KOPT-K1 (cell line): ENCODE measurements around the gene FBH1.
A peak's percentile ranks its signal among the peaks of the same experiment; 100 is the strongest.
"Not testable (repeated sequence)": the region's sequence is repeated elsewhere in the genome, so short reads cannot be mapped to it uniquely, and the experiment has no call there.

Experiments
- H3K27ac ChIP-seq: fragments of 200-600 bp; sonication (generic); 2 replicates; pipeline ENCODE4 v1.5.1; 2016; ENCODE audit warnings: antibody characterized with exemption, mild to moderate bottlenecking, low read depth, low read length; ENCODE audit not compliant: poor library complexity, severe bottlenecking
- H3K36me3 ChIP-seq: fragments of 200-600 bp; sonication (generic); 2 replicates; pipeline ENCODE4 v1.5.1; 2017; ENCODE audit warnings: antibody characterized with exemption, mild to moderate bottlenecking, low read length, moderate library complexity; ENCODE audit not compliant: insufficient read depth
- H3K9me3 ChIP-seq: fragments of 200-600 bp; sonication (generic); 2 replicates; pipeline ENCODE4 v1.5.1; 2017; ENCODE audit warnings: antibody characterized with exemption, low read length, mild to moderate bottlenecking; ENCODE audit not compliant: insufficient read depth, poor library complexity, severe bottlenecking

The FBH1 gene

DNA sequence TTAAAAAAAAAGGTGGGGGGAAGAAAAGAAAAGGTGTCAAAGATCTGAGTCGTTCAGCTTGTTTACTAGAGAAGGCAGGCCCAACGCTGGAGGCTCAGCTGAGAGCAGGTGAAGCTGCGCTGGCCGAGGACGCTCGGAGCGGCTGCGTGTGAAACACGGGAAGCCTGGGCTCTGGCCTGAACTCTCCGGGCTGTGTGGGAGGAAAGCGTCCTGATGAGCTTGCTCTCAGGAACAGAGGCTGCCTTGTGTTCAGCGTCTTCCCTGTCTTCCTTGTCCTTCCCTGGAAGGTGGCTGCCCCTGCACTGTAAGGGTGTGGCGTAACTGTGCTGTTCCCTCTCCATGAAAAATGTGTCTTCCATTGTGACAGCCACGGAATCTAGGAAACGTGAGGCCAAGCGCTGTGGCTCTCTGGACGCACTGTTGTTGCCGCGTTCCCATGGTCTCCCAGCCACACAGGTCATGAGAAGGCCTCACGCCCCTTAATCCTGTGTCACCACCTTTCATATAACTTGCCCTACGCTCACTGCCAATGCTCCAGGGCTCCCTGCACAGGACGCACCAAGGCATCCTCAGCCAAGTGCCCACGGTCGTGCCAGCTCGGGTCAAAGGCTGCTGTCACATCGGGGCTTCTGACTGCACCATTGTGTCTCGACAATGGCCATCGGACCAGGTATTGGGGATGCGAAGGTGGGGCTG, 71.5 kb downstream of the FBH1 start:
- H3K9me3 ChIP-seq, result no peaks in the 10 kb centered on the region
- H3K36me3 ChIP-seq, result peaks cover 15% of the 10 kb centered on the region; the same call in 1 of the 2 replicates

DNA sequence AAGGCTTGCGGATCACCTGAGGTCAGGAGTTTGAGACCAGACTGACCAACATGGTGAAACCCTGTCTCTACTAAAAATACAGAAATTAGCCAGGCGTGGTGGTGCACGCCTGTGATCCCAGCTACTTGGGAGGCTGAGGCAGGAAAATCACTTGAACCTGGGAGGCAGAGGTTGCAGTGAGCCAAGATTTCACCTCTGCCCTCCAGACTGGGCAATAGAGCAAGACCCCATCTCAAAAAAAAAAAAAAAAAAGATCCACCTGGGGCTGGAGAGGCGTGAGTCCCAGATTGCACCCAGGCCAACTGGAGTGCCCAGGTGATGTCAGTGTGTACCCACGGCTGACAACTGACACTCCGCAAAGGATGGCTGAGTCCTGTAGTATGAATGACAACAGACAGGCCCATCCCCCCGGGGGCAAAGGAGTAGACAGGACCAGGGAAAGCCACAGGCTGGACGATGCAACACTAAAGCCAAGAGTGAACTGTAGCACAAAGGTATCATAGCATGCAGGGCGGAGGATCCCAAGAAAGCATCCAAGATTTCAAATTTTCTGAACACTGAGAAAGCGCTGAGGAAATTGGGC, 72.4 kb downstream of the FBH1 start:
- not testable (repeated sequence) for H3K9me3 ChIP-seq

More for the DNA sequence above, 71.5 kb downstream of the FBH1 start:
- no peak overlapping the region for H3K27ac ChIP-seq

DNA sequence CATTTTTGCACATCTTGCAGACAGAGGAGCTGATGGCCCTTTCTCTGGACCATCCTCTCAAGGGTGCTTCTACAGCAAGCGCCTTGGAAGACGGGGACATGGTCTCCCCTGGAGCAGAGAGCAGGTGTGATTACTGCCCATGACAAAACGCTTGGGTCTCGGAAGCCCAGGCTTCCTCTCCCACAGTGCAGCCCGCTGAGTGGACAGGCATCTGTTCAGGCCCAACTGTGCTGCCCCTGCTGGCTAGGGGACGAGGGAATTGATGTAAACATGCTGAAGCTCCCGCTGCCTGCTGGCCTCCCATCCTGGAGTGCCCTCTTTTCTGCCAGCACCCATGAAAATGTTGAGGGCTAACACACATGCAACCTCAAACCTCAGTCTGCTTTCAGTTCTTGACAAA, 73.0 kb downstream of the FBH1 start:
- no peaks in the 10 kb centered on the region for H3K9me3 ChIP-seq
- H3K27ac ChIP-seq, result no peak overlapping the region
- H3K36me3 ChIP-seq, result peaks cover 15% of the 10 kb centered on the region; the same call in 1 of the 2 replicates

More for the DNA sequence above, 72.4 kb downstream of the FBH1 start:
- not testable (repeated sequence) for H3K27ac ChIP-seq
- H3K36me3 ChIP-seq, result peaks cover 15% of the 10 kb centered on the region; the same call in 1 of the 2 replicates

DNA sequence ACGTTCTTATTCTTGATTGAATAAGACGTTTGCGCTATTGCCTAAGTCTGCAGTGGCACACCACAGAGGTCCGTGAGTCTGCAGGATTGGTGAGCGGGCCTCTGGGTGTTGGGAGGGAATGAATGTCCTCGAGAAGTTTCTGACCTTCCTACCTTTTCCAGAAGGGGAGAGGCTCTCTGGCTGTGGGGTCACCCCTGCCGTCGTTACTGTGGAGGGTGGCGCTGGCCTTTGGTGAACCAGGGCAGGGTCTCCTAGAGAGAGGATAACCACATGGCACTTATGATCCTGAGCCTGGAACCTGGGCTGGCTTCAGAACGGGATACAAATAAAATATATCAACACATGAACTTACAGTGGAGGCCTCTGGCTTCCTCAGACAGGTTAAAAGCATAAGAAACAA, 73.5 kb downstream of the FBH1 start:
- Histone ChIP-seq H3K9me3 (no peaks in the 10 kb centered on the region), H3K27ac (no peak overlapping the region), H3K36me3 (peaks cover 15% of the 10 kb centered on the region; the same call in 1 of the 2 replicates)

DNA sequence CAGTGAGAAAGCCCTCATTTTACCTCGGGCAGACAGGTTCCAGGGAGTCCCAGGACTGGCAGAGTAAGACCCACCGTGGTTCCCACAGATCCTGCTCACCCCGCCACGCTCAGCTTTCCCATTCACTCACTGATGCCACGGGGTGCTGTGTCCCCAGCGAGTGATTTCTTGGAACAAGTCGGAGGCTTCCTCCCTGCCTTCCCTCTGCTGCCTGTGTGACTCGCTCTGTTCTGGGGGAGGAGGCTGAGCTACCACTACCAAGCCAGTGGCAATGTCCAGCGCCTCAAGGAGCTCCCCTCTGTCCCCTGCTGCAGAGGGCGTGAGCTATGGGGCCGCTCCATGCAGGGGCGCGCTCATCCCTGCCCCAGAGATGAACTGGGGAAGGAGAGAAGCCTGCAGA, 74.7 kb downstream of the FBH1 start:
- Histone ChIP-seq H3K27ac (no peak overlapping the region), H3K36me3 (peaks cover 8% of the 10 kb centered on the region; the same call in 1 of the 2 replicates), H3K9me3 (no peaks in the 10 kb centered on the region)

DNA sequence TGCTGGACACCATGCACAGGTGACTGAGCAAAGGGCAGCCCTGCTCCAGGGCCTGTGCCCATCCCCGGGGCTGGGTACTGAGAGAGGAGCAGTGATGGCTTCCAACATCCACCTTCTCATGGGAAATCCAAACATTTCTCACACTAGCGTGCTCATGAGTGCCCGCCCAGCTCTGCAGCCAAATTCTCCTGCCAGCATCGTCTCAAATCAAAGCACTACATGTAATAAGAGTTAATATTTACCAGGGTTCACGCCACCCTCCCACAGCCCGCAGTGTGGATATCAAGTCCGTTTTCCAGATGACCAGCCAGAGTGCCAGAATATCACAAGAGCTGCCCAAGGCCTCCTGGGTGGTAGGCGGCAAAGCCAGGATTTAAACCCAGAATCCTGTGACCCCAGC, 75.2 kb downstream of the FBH1 start:
- no peak overlapping the region for H3K27ac ChIP-seq
- H3K9me3 ChIP-seq, result no peaks in the 10 kb centered on the region
- H3K36me3 ChIP-seq, result peaks cover 4% of the 10 kb centered on the region; the same call in 1 of the 2 replicates

DNA sequence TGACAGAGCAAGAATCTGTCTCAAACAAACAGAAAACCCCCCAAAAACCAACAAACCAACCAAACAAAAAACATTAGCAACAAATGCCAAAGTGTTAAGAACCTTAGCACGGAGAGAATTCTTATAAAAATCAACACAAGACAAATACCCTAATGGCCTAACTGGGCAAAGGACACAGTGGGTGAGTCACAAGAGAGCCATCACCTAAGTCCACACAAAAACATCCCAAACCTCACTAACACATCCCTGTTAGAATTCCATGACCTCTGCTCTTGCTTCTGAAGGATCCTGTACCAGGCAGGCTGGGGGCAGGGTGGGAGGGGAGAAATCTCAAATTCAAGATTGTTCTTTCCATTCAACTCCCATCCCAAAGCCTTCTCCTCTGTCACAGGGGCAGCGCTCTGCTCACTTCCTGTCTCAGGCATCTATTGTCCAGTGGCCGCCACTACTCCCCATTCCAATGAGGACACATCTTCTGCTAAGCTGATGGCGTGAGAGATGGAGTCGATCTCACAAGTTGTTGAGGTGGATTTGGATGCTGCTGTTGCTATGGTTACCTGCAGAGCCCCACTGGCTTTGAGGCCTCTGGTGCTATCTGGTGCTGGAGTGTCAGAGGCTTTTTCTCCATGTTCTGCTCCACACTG, 78.1 kb downstream of the FBH1 start:
- H3K9me3 ChIP-seq, result no peaks in the 10 kb centered on the region
- no peak overlapping the region for H3K27ac ChIP-seq
- no peaks in the 10 kb centered on the region for H3K36me3 ChIP-seq

DNA sequence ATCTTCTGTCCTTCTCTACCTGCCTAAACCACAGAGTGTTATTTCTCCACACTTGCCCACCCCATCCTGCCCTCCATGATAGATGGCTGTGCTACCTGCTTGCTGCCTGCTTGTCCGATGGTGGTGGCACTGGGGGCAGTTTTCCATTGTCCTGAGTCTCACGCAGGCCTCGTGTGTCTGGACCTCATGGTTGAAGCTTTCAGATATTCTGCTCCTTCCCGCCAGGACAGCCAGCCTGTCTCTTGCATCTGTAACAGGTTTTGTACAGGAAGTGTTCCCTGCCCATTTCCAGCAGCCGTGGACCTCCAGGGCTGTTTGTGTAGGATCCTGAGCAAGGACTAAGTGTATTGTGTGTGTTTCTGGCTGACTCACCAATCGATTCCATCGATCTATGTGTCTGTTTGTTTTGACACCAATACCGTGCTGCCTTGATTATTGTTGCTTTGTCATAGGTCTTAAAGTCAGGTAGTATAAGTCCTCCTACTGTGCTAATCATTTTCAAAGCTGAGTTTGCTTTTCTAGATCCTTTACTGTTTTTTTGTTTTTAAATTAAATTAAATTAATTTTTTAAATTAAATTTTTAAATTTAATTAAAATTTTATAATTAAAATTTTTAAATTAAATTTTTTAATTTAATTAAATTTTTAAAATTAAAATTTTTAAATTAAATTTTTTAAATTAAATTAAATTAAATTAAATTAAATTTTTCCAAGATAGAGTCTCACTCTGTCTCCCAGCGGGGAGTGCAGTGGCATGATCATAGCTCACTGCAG, 78.8 kb downstream of the FBH1 start:
- Histone ChIP-seq H3K9me3 (no peaks in the 10 kb centered on the region), H3K36me3 (no peaks in the 10 kb centered on the region), H3K27ac (no peak overlapping the region)

DNA sequence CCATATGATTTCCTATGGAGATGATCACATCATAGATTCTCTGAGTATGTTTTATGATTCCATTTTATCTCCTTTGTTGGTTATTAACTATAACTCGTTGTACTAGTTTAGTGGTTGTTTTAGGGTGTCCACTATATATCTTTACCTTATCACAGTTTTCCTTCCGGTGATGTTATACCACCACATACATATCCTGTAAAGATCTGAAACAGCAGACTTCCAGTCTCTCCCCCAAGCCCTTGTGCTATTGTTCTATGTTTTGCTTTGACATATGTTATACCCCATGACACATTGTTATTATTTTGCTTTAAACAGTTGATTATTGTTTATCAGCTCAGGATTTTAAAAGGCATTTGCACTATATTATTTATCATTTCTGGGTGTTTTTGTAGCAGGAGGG, 80.0 kb downstream of the FBH1 start:
- Histone ChIP-seq H3K27ac (no peak overlapping the region), H3K36me3 (no peaks in the 10 kb centered on the region), H3K9me3 (no peaks in the 10 kb centered on the region)

DNA sequence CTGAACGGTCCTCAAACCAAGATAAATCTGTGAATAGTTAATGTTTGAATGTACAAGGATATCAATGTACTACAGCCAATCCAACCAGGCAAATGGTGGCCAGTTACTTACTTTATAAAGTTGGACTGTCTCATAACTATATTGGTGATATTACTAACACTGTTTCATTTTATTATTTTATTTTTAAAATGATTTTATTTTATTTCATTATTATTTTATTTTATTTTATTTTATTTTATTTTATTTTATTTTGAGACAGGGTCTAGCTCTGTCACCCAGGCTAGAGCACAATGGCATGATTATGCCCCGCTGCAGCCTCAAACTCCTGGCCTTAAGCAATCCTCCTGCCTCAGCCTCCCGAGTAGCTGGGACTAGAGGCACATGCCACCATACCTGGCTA, 80.5 kb downstream of the FBH1 start:
- Histone ChIP-seq H3K36me3 (no peaks in the 10 kb centered on the region), H3K9me3 (no peaks in the 10 kb centered on the region), H3K27ac (no peak overlapping the region)

DNA sequence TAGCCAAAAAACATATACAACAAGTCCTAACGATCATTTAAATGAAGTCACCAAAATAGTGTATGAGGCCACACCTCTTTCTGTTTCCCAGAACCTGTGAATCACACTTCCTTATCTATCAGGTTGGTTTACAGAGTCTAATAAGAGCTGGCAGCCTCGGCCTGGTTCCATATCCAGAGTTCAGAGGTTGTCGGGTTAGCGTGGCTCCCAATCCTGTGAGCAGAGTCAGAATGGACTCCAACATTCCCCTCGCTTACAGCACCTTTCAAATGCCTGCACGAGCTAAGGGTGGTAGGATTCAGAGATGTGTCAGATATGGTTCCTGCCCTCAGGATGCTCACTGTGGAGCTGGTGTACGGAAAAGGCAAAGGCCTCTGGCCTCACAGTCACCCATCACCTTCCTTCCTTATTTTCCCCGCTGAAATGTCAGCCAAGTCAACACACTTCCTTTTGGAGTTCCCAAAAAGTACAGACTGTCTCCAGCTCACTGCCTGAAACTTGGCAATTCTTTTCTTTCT, 81.3 kb downstream of the FBH1 start:
- Histone ChIP-seq H3K36me3 (no peaks in the 10 kb centered on the region), H3K9me3 (no peaks in the 10 kb centered on the region), H3K27ac (no peak overlapping the region)

DNA sequence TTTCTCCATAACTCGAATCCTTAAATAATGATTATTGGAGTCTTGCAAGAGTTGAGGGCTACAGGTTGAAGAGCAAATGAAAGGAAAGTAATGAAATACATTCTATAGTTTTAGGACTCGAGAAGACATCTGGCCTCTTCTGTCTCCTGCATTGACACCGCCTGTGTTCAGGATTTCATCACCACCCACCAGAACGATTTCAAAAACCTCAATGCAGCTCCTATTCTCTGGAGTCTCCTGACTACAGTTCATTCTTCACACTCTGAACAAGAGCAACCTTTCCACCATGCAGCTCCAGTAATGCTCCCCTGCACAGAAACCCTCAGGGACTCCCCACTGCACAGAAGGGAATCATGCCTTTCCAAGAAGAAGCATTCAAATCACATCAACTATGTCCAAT, 81.8 kb downstream of the FBH1 start:
- Histone ChIP-seq H3K27ac (no peak overlapping the region), H3K36me3 (no peaks in the 10 kb centered on the region)

DNA sequence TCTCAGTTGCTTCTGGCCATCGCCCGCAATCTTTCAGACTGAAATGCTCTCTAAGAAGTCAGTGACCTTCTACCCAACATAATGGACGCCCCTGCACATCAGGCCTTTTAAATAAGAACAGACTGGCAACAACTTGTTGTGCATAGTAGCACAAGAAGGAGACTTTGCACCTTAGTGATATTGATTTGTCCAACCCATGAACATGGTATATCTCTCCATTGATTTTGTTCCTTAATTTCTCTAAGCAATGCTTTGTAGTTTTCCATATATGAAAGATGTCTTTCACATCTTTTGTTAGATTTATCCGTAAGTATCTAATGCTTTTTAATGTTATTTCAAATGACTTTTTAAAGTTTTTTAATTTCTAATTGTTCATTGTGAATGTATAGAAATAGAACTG, 83.0 kb downstream of the FBH1 start:
- Histone ChIP-seq H3K9me3 (no peaks in the 10 kb centered on the region), H3K27ac (no peak overlapping the region), H3K36me3 (no peaks in the 10 kb centered on the region)

More for the DNA sequence above, 81.8 kb downstream of the FBH1 start:
- H3K9me3 ChIP-seq, result no peaks in the 10 kb centered on the region

DNA sequence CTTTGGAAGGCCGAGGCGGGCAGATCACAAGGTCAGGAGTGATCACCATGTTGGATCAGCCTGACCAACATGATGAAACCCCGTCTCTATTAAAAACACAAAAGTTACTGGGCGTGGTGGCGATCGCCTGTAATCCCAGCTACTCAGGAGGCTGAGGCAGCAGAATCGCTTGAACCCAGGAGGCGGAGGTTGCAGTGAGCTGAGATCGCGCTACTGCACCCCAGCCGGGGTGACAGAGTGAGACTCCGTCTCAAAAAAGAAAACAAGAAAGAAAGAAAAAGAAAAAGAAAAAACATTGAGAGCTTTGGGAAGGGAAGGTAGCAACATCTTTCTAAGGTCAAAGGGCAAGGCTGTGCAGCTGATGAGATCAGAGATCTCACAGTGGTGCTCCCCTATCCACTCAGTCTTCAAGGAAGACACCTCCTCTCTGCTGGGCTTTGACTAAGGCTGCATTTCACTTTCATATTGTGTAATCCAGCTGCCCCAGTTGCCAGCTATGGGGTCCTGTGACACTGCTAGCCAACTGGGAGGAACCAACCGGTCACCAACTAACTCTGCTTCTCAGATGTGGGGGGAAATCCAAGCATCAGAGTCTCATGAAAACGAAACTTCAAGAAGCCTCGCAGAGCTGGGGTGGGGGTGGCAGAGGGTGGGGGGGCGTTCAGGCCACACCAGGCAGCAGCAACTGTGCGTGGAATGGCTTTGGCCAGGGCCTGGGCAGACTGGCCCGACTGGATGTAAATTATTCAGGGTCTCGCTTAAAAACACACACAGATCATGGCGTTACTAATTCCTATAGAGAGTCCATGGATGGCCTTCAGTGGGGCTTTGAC, 85.8 kb downstream of the FBH1 start:
- Histone ChIP-seq H3K9me3 (no peaks in the 10 kb centered on the region), H3K27ac (peak overlapping the region; percentile 79), H3K36me3 (no peaks in the 10 kb centered on the region)
